GM10847 (cell line): ENCODE results near the gene NTMT2.

Experiments used
- POLR2A ChIP-seq: IDR thresholded peaks from 2 replicates; pipeline ENCODE4 v1.6.1; 2011; ENCODE audit not compliant: insufficient read length; ENCODE audit errors: extremely low read depth

The NTMT2 gene

GRCh38 chr1:170145770-170146676, at the start of gene NTMT2:
Gene NTMT2 (plus strand): TSS chr1:170145959. CDS start chr1:170146108, 149 bp downstream.
- no peak for TF ChIP-seq POLR2A

DNA sequence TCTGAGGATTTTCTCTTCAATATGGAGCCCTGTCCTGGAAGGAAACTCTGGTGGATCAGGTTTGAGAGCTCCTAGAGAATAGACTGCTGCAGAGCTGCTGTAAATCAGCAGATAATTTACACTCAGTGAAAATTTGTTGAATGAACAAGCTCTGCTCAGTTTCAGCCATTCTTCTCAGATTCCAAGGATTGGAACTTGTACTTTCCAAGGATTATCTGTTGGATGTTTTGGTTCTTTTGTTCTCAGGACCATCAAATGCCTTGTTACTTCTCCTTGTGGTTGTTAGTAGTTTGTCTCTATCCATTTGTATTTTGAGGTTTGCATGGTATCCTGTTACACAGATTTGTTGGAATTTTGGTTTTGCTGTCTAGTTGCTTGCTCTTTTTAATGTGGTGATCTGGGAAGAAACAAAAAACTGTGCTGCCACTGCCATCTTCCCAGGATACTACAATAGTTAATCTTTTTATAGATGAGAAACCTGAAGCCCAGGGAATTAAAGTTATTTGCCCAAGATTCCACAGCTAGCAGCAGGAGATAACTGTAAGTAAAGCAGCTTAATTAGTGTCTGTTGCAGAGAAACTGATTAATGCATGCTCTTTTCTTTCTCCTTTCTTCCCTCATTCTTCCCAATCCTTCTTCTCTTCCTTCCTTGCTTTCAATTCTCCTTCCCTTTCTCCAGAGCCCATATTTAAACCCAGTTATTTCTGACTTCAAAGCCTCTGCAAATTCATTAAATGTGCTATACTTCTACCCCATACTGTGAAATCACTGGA, 49.6 kb upstream of the NTMT2 start:
- TF ChIP-seq POLR2A = no peak

DNA sequence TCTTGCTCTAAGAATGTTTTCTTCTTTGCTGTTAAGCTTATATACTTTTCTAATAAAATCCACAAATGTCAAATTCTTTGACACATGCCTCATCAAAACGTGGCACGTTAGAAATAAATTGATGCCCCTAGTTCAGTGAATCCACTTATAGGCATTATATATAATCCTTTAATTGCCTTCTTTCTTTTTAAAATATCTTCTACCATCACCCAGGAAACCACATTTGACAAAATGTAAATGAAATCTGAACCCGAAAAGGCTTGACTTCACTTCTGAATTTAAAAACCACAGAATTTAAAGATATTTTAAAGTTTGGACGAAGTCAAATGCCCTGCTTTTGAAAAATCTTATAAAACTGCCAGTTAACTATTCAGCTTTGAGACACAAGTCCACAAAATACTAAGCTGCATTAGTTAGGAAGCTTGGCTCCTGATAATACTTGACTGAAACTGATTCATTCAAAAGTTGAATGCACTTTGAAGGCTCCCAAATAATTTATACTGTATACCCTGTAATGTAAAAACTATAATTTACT, 48.9 kb upstream of the NTMT2 start:
- TF ChIP-seq POLR2A = no peak

- TF ChIP-seq POLR2A = no peak
These were observed 48.3 kb upstream of the NTMT2 start for GRCh38 chr1:170097449-170097948.

- TF ChIP-seq POLR2A = no peak
These were observed 30.9 kb upstream of the NTMT2 start for GRCh38 chr1:170114906-170115305.

- TF ChIP-seq POLR2A = no peak
These were observed 23.4 kb upstream of the NTMT2 start for GRCh38 chr1:170122366-170122765.

DNA sequence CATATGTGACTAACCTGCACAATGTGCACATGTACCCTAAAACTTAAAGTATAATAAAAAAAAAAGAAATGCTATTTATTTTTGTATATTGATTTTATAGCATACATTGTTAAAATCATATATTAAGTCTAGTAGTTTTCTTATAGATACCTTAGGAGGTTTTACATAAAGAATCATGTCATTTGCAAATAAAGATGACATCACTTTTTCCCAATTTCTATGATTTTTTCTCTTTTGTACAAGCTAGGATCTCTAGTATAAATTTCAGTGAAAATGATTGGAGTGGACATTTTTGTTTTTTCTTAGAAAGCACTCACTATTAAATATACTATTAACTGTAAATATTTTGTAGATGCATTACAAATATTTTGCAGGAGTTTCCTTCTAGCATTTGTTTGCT, 20.5 kb upstream of the NTMT2 start:
- TF ChIP-seq POLR2A = no peak

DNA sequence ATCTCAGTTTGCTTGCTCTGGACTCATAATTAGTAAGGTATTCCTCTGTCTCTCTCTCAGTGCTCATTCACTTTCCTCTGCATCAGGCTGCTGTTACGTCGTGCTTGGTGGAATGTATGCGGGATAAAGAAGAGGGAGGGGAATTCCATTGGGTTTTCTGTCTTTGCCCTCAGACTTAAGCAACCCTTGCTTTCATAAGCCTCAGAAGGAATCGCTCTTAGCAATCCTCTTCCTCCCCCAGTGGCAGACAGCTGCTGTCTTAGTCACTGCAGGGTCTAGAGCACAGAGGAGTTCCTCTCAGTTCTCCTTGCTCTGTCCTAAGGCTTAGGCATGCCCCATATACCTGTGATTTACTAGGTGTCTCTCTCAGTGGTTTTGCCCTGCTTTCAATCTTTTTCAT, 19.1 kb upstream of the NTMT2 start:
- TF ChIP-seq POLR2A = no peak

DNA sequence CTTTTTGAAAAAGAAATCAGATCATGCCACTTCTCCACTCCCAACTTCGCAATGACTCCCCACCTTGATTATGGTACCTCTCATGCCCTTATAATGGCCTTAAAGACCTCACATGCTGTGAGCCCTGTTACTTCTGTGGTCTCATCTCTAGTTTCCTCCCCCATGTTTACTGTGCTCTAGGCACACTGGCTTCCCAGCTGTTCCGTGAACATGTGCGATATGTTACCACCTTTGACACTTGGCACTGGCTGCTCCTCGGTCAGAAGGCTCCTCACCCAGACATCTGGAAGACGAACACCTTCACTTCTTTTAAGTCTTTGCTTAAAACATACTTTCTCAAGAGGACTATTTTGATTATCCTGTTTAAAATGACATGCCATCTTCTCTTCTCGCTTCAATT, 14.3 kb upstream of the NTMT2 start:
- TF ChIP-seq POLR2A = no peak

- TF ChIP-seq POLR2A = no peak
These were observed 13.8 kb upstream of the NTMT2 start for GRCh38 chr1:170131984-170132383.

GRCh38 chr1:170133766-170134495, 11.8 kb upstream of the NTMT2 start:
- TF ChIP-seq POLR2A = no peak

GRCh38 chr1:170134521-170134920, 11.2 kb upstream of the NTMT2 start:
- no peak for TF ChIP-seq POLR2A

- no peak for TF ChIP-seq POLR2A
These were observed 5.4 kb upstream of the NTMT2 start for GRCh38 chr1:170140371-170140770.

- no peak for TF ChIP-seq POLR2A
These were observed 698 bp upstream of the NTMT2 start for GRCh38 chr1:170145061-170145460.

GRCh38 chr1:170146720-170147263, 1.0 kb downstream of the NTMT2 start:
- TF ChIP-seq POLR2A = no peak
